Ecto neural progenitor cell (in vitro differentiated cells): Measurements from ENCODE around the gene KMT2E.
"Not testable (repeated sequence)": the region's sequence is repeated elsewhere in the genome, so short reads cannot be mapped to it uniquely, and the experiment has no call there.

ENCODE experiments used
- DNase-seq: peaks from one replicate; pipeline ENCODE4 v3.0.0-alpha.2; 2018; ENCODE audit warnings: low spot score

Gene KMT2E

DNA sequence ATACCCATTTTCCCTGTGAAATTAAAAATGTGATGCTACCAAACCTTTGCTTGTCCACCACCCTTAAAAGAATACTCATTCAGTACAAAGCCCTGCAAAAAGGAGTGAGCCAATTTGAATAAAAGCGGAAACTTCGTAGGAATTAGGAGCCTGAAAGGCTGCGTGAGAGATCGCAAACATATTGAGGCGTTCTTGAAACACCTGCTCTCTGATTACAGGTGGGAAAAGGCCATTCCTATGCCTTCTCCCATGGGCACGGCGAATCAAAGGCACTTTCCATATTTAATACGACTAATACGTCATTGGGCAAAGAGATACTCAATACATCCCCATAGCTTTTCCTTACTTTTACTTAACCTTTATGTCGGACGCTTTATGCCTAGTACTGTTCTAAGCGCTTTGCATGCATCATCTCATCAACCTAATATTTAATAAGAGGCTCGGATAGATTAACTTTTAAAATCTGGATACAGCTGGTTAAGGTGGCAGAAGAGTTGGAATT is 30.9 kb upstream of the KMT2E start:
- no peak for DNase-seq

DNA sequence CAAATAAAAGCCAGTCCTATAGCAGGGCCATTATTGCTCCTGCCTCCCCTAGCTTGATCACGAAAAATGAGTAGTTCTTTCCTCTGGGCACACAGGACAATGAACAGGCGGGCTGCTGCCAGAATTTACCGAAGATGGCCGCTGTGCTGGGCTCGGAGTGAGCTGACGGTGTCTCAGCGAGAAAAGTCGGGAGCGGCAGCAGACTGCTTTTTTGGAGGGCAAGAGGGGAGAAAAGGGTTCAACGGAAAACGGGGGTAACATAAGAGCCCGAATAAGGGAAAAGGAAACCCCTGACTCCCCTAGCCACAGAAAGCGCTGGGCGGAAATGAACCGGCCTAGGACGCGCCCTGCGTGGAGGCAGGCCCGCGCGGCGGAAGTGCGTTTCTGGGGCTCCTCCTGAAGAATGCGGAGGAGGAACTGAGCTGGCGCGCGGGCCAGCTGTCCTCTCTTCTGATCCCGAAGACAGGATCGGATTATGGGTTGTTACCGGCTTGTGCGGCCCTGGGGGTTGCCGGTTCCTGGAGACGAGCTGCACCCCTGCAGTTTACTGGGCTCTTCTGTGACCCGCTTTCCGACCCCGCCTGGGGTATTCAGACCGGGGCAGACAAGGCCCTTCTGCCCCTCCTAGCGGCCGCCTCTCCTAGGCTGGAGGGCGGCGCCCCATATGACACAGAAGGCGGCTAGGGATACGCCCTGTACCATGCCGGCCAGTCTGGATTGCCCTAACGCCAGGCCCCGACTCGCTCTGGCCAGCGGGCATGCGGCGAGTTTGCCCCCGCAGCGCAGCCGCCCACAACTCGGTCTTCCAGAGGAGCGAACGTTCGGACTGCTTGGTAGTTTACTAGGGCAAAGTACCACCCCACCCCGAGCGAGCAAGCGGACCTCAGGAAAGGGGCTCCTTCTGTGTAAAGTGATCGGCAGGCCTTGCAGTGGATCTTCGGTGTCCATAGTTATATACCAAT is 30.1 kb upstream of the KMT2E start:
- DNase-seq = peak; percentile 89

DNA sequence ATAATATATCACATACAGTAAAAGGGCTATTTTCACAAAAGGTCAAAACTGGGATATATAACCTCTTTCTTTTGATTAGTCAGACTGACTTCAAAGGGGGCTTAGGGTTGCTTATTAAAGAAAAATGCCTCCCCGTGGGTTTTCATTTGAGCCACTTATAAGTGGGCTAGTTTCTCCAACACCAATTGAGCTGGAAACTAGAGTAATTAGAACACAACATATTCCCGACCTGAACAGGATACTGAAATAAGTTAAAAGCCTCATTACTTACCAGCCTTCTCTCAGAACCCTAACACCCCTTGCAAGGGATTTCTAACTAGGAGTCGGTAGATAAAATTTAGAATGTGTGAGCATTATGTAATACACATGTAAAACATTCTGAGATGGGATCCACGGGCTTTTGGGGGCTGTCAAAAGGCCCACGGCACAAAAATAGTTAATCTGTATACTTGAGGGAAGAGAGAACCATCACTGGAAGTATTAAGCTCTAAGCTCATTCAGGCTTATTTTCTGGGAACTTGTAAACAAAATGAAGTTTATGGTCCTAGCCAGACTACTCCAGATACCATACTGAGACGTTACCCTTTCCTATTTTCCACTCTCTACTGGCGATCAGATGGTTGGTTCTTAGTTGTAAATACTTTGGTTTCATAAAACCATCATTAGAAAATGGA is 29.3 kb upstream of the KMT2E start:
- no peak for DNase-seq

DNA sequence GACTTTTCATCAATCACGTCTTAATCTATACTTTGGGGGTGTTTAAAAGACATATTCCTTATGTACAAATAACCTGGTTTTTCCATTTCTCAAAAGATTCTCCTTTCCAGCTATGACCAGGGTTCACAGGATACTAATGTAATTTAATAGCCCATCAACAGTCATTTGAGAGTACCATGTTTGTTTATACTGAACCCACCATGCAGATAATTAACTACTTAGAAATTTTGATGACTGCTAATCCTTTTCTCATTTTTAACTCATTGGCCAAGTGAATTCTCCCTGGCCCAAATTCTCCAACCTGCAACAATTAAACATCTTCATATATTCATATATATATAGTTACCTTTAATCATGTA is 28.8 kb upstream of the KMT2E start:
- DNase-seq = no peak

DNA sequence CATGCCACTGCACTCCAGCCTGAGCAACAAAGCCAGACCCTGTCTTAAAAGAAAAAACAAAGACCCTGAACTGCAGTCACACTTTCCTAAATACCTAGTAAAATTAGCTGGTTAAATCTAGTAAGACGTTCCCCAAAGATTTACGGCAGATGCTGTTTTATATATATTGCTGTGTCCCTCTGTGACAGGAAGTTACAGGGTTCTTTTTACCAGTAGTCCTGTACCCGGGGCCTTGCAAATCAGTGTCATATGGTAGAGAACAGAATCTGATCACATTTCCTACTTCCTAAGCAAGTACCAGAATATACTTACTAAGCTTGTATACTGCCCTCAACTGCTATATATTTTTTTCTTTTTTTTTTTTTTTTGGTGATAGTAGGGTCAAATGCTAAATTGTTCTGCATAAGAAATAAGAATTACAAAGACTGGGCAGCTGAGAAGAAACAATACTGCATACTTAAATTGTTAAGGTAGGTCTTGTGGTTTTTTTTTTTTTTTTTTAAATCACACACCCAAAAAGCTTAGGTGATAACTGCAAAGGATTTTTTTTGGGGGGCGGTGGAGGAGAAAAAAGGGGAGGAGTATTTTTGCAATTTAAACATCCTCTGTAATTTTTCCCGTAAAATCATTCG is 27.3 kb upstream of the KMT2E start:
- DNase-seq = no peak

DNA sequence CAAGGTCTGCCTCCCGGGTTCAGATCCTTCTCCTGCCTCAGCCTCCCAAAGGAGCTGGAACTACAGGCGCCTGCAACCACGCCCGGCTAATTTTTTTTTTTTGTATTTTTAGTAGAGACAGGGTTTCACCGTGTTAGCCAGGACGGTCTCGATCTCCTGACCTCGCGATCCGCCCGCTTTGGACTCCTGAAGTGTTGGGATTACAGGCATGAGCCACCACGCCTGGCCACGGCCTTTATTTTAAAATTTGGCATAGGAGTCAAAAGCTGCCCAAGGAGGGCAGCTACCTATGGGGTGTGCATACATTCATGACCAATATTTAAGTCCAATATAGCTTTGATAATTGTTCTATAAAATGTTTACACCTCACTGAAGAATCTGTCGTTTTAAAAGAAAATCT is 26.6 kb upstream of the KMT2E start:
- not testable (repeated sequence) for DNase-seq

DNA sequence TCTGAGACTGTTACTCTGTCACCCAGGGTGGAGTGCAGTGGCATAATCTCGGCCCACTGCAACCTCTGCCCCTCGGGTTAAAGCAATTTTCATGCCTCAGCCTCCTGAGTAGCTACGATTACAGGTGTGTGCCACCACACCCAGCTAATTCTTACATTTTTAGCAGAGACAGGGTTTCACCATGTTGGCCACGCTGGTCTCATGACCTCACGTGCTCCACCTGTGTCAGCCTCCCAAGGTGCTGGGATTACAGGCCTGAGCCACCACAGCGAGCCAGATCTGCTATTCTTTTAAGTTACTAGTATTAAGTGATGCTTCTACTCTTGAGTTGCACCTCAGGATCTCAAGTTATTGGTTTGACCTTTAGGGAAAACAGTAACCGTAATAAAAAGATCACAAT is 23.0 kb upstream of the KMT2E start:
- no peak for DNase-seq

DNA sequence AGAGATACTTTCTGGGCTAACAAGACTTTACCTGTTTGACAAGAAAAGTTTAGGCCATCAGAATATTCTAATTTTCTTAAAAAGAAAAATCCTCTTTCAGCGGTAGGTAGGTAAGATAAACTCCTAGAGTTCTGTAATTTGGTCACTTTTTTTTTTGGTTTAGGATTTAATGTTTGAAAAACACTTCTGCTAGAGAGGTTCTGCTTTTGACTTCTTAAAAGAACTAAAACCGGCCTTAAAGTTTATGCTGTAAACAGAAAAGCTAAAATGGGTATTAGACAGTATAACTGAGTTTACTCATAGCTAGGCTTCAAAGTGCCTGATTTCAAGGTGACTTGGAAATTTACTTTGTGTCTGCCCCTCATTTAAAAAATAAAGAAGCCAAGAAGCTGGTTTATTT is 21.7 kb upstream of the KMT2E start:
- no peak for DNase-seq

DNA sequence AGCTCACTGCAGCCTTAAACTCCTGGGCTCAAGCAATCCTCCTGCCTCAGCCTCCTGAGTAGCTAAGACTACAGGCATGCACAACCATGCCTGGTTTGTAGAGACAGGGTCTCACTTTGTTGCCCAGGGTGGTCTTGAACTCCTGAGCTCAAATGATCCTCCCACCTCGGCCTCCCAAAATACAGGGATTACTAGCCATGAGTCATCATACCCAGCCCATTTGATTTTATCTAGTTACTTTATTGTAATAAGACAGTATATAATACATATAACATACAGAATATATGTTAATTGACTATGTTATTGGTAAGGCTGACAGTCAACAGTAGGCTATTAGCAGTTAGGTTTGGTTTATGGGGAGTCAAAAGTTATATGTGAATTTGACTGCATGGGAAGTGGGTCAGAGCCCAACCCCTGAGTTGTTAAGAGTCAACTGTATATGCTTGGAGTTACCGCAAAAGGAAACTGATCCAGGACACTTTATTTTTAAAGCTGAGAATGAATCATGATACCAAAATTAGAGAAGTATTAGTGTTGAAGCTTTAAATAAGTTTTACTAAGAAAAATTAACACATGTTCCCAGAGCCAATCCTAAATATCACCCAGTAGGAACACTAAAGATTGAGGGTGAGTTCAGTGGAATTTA is 20.7 kb upstream of the KMT2E start:
- no peak for DNase-seq

DNA sequence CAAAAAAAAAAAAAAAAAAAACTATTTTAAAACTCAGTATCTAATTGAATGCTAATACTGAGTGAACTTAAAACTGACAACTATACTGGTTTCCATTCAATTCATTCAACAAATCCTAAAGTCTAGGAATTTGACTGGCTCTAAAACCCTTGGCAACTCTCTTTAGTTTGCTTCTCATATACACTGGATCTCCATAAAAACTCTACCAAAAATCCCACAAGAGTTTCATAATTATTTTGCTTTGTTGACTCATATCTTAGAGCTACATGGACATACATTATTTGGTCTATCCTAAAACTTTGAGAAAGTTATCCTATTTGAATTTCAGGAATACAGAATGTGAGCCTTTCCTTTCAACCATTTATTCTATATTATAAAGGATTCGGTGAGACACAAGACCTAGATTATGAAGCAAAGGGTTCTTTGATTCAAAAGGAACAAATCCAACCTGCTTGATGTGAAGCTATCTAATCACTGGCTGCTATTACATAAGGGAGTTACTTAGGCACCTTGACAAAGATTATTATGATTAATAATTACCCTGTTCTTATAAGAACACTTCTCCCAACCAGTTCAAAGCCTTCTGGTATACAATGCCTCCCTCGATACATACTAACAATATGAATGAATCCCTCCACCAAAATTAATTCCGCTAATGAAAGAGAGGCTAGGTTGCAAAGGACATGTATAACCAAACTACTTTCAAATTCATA is 15.8 kb upstream of the KMT2E start:
- DNase-seq = no peak

DNA sequence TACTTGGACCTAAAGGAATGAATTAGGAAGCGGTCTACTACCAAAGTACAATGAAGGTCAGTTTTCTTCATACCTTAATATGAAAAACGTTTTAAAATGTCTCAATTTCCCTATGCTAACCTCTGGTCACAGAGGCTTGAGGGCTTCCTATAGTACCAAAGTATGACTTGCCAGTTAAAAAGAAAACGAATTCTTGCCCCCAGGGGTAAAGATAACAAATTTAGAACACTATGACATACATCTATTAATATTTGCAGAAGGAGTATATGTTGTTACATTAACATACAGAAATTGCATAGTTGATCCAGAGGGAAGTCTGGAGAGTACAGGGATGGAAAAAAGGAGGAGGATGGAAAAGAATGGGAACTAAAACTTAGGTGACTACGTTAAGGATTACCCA is 13.8 kb upstream of the KMT2E start:
- no peak for DNase-seq

DNA sequence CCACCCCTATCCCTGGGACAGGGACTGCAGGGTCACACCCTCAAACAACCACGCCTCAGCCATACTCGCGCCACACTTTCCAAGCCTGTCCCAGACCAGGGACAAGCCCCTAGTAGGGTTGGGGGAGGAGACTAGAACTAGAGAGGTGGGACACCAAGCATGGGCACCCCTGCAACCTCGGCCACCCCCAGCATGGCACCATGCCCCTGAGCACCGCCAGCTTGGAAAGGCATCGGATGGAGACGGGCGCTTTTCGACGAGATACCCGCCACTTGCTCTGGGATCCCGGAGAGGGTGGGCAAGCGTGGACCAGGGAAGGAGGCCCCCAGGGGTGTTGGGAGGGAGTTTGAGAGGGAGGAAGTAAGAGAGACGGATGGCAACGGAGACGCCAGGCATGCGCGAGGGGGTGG is 13.1 kb upstream of the KMT2E start:
- no peak for DNase-seq

DNA sequence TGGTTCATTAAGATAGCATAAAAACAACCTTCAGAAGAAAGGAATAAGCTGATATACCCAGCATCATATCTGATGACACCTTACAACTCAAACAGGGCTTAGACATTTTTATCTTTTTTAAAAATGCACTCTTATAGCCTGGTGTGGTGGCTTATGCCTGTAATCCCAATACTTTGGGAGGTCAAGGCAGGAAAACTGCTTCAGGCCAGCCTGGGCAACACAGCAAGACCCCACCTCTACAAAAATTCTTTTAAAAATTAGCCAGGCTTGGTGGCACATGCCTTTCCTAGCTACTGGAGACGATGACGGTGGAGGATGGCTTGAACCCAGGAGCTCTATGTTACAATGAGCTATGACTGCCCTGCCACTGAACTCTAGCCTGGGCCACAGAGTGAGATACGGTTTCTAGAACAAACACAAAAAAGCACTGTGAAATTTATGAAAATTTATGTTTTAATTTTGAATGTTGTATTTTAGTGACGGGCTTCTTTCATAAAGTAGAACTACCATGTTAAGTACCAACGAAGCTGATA is 12.3 kb upstream of the KMT2E start:
- DNase-seq = no peak

DNA sequence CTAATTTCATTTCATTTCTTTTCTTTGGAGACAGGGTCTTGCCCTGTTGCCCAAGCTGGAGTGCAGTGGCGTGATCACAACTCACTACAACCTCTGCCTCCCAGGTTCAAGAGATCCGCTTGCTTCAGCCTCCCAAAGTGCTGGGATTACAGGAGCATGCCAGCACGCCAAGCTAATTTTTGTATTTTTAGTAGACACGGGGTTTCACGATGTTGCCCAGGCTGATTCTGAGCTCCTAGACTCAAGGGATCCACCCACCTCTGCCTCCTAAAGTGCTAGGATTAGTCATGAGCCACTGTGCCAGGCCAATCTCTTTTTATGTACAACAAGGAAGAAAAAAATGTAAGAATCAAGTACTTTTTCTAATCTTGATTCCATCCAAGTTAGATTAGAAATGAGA is 10.7 kb upstream of the KMT2E start:
- DNase-seq = no peak

DNA sequence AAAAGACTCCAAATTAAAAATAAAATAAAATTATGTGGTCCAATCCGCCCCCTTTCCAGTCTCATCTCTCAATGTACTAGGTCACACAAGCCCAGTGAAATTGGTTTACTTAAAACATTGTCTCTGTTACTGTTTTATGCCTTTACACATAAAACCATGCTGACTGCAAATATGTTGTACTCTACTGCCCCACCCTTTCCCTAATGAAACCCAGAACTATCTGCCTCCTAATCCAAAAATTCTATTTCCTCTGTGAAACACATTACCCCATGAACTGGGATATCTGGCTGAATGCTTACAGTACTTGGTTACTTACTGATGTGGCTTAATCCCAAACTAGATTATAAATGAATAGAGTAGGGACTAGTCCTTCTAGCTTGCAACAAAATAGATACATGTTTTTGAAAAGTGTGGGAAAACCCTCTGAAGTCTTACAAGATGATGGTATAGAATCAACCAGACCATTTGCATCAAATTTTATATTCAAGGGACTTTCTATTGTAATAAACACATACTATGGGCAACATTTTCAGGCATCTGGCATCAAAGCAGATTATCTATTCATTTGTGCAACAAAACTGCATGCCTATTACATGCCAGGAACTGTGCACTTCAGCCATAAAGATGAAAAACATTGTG is 10.0 kb upstream of the KMT2E start:
- DNase-seq = no peak

DNA sequence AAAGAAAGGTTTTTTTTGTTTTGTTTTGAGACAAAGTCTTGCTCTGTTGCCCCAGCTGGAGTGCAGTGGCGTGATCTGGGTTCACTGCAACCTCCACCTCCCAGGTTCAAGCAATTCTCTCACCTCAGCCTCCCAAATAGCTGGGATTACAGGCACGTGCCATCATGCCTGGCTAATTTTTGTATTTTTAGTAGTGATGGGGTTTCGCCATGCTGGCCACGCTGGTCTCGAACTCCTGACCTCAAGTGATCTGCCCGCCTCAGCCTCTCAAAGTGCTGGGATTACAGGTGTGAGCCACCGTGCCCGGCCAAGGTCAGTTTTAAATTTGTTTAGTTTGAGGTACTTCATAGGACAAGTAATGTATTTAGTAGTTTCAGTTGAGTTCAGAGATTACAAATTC is 9.0 kb upstream of the KMT2E start:
- not testable (repeated sequence) for DNase-seq

DNA sequence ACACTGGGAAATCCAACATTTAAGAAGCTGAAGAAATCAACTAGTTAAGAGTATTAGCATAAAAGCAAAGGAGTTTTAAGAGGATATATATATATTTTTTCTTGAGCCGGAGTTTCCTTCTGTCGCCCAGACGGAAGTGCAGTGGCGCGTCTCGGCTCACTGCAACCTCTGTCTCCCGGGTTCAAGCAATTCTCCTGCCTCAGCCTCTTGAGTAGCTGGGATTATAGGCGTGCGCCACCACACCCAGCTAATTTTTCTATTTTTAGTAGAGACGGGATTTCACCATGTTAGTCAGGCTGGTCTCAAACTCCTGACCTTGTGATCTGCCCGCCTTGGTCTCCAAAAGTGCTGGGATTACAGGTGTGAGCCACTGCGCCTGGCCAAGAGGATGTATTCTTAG is 8.5 kb upstream of the KMT2E start:
- DNase-seq = not testable (repeated sequence)

DNA sequence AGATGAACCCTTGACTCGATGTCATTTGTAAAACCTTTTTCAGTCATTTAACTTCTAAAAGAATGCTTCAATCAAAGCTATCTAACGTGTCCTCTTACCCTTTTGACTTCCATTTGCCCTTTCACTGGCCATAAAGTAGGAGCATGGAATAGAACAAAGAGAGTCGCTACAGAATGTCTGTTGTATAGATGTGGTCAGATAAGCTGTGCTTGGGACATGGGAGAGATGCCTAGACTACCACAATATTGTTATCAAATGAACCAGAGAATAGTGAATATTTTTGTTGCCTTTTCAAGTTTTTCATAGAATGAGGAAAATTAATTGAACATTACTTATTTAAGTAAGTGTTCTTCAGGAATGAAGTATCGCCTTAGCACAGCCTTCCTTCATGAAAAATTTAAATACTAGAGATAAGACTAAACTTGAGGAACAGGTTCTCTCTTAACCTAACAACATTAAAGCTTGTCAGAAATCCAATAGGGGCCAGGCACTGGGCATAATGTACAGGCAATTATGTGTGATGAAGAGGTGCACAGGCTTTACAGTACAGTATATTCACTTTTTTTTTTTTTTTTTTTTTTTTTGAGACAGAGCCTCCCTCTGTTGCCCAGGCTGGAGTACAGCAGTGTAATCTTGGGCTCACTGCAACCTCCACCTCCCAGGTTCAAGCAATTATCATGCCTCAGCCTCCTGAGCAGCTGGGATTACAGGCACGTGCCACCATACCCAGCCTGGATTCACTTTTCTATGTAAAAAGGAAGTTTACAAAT is 7.5 kb upstream of the KMT2E start:
- DNase-seq = no peak

DNA sequence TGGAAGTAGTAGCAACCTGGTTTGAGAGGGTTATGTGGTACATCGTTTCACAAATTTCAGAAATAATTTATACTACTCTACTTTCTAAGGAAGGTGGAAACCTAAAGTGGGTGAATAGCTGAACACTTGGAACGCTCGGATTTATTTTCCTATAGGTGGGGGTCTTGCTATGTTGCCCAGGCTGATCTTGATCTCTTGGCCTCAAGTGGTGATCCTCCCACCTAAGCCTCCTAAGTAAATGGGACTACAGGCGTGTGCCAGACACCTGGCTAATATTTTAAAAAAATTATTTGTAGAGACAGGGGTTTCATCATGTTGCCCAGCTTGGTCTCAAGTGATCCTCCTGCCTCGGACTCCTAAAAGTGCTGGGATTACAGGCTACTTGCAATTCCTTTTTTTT is 6.7 kb upstream of the KMT2E start:
- no peak for DNase-seq
